Vein endothelial cell (primary cell): ENCODE data around the gene SUCLA2. TPM values are rescaled to one million over a fixed set of nuclear protein-coding genes. Genes with fewer than 3 reads are reported as not detected.

Experiments
- total RNA-seq: library from RNA; depleted of rRNA; stranded (reverse); fragments of >200 nt; gene quantifications from 2 replicates; pipeline ENCODE4 v1.2.3, GENCODE V29; 2012

SUCLA2 gene
- 26.1 and 36.5 TPM in 2 replicates for total RNA-seq

GRCh38 chr13:48001114-48001881 is at the start of gene SUCLA2:
Gene SUCLA2 (minus strand): TSS chr13:48001273. CDS start chr13:48001269, 4 bp downstream.

GRCh38 chr13:48037346-48038173 is 36.5 kb upstream of the SUCLA2 start, which contains the start of gene NUDT15:
Gene NUDT15 (plus strand): TSS chr13:48037726. CDS start chr13:48037747, 21 bp downstream.

Other genes starting within 250 kb of the SUCLA2 start
- 11.4 and 23.1 TPM in 2 replicates for gene NUDT15, start 36.5 kb upstream of the SUCLA2 start, total RNA-seq
- gene MED4, start 93.8 kb upstream of the SUCLA2 start, total RNA-seq: 23.5 and 26.7 TPM in 2 replicates
- 250 and 251 TPM in 2 replicates for gene ITM2B, start 231.9 kb upstream of the SUCLA2 start, total RNA-seq